B cell (primary cell): ENCODE data around the gene CANT1. TPM values are rescaled to one million over a fixed set of nuclear protein-coding genes. Genes with fewer than 3 reads are reported as not detected.

ENCODE experiments used
- ATAC-seq: fragments of 200-7000 bp; cut with Tn5 transposase; one replicate; pipeline ENCODE4 v1.10.0; 2021; ENCODE audit warnings: low read depth, mild to moderate bottlenecking, moderate number of reproducible peaks, moderate library complexity
- CTCF ChIA-PET: fragments of 350-600 bp; sonication (Branson Sonifier 250); formaldehyde crosslinking; loops from one replicate; lab custom pipeline; 2021; ENCODE audit warnings: antibody characterized with exemption, inconsistent platforms; lab: Charles Lee
- POLR2A ChIA-PET: fragments of 350-600 bp; sonication (Branson Sonifier 250); formaldehyde crosslinking; loops from one replicate; lab custom pipeline; 2021; ENCODE audit warnings: antibody characterized with exemption; lab: Charles Lee
- DNase-seq: peaks from one replicate; pipeline ENCODE4 v3.0.0; 2013
- H2AFZ ChIP-seq: 2 replicates; pipeline ENCODE4 v1.6.1; 2012; ENCODE audit warnings: mild to moderate bottlenecking, low read depth, low read length; ENCODE audit not compliant: insufficient read depth, poor library complexity, severe bottlenecking
- H3K27ac ChIP-seq, 2 donors: 1 replicate in 1 of 2; 2 replicates in 1 of 2; pipeline ENCODE4 v1.5.1; 2012 to 2013; ENCODE audit warnings: low read length in 2 of 2, mild to moderate bottlenecking in 2 of 2, moderate library complexity in 1 of 2
- H3K27me3 ChIP-seq, 4 experiments: fragments of 200-600 bp in 1 of 4; sonication (generic) in 1 of 4; replicated peaks in 1 of 4; 1 replicate in 2 of 4; 2 replicates in 2 of 4; pipeline versions ENCODE4 v1.6.1 to v1.7.0; 2013 to 2016; ENCODE audit warnings: low read length in 3 of 4, mild to moderate bottlenecking in 2 of 4, mixed read lengths in 1 of 4, moderate library complexity in 1 of 4; ENCODE audit not compliant: insufficient read depth in 4 of 4, control insufficient read depth in 3 of 4; ENCODE audit errors: control extremely low read depth in 1 of 4
- H3K36me3 ChIP-seq, 2 experiments: replicated peaks in 1 of 2; 1 replicate in 1 of 2; 2 replicates in 1 of 2; pipeline versions ENCODE4 v1.6.1 to v1.7.1; 2013; ENCODE audit warnings: low read length in 1 of 2; ENCODE audit not compliant: insufficient read depth in 2 of 2, control insufficient read depth in 1 of 2; ENCODE audit errors: control extremely low read depth in 1 of 2, extremely low read depth in 1 of 2
- H3K4me1 ChIP-seq, 2 donors: fragments of 200-600 bp in 1 of 2; sonication (generic) in 1 of 2; 1 replicate in 1 of 2; 2 replicates in 1 of 2; pipeline versions ENCODE4 v1.5.1 to v1.6.1; 2013 to 2017; ENCODE audit warnings: low read length in 2 of 2; ENCODE audit not compliant: control insufficient read depth in 2 of 2, insufficient read depth in 2 of 2
- H3K4me2 ChIP-seq: replicated peaks from 2 replicates; pipeline ENCODE3; 2012; ENCODE audit warnings: mild to moderate bottlenecking, low read depth, low read length; ENCODE audit not compliant: poor library complexity, severe bottlenecking
- H3K4me3 ChIP-seq, 5 experiments: fragments of 200-600 bp in 1 of 5; sonication (generic) in 1 of 5; 1 replicate in 3 of 5; 2 replicates in 2 of 5; pipeline versions ENCODE4 v1.5.1 to v1.7.0; 2011 to 2016; ENCODE audit warnings: low read length in 4 of 5, mild to moderate bottlenecking in 4 of 5, low read depth in 2 of 5, control low read depth in 1 of 5, moderate library complexity in 1 of 5; ENCODE audit not compliant: insufficient read depth in 1 of 5; ENCODE audit errors: control extremely low read depth in 1 of 5, extremely low read depth in 1 of 5
- H3K79me2 ChIP-seq: fragments of 200-600 bp; sonication (generic); one replicate; pipeline ENCODE4 v1.6.0; 2016; ENCODE audit warnings: low read length; ENCODE audit not compliant: control insufficient read depth, insufficient read depth
- H3K9ac ChIP-seq: fragments of 200-600 bp; sonication (generic); 2 replicates; pipeline ENCODE4 v1.6.1; 2017; ENCODE audit warnings: mild to moderate bottlenecking, low read length, moderate library complexity
- H3K9me3 ChIP-seq, 3 donors: one replicate each; pipeline versions ENCODE4 v1.6.1 to v1.7.1; 2013; ENCODE audit warnings: low read length in 2 of 3; ENCODE audit not compliant: control insufficient read depth in 2 of 3, insufficient read depth in 1 of 3; ENCODE audit errors: control extremely low read depth in 1 of 3
- H4K20me1 ChIP-seq: 2 replicates; pipeline ENCODE4 v1.6.0; 2012; ENCODE audit warnings: mild to moderate bottlenecking, low read length; ENCODE audit not compliant: insufficient read depth, control insufficient read depth, poor library complexity, severe bottlenecking
- H3K27ac Mint-ChIP-seq: one replicate; pipeline ENCODE4 v1.8.0; 2021; ENCODE audit warnings: mixed read lengths
- H3K27me3 Mint-ChIP-seq: one replicate; pipeline ENCODE4 v1.8.0; 2021; ENCODE audit warnings: mixed read lengths
- H3K4me1 Mint-ChIP-seq: one replicate; pipeline ENCODE4 v1.8.0; 2021; ENCODE audit warnings: mixed read lengths
- H3K4me3 Mint-ChIP-seq: one replicate; pipeline ENCODE4 v1.8.0; 2021; ENCODE audit warnings: mixed read lengths
- H3K9me3 Mint-ChIP-seq: one replicate; pipeline ENCODE4 v1.8.0; 2022; ENCODE audit warnings: mixed read lengths; ENCODE audit not compliant: insufficient read depth
- EZH2 ChIP-seq: IDR thresholded peaks from 2 replicates; pipeline ENCODE4 v1.6.1; 2012; ENCODE audit warnings: borderline replicate concordance, low read depth, mild to moderate bottlenecking, moderate library complexity, low read length; ENCODE audit not compliant: insufficient read depth, poor library complexity, severe bottlenecking
- WGBS: methylation state at CpG from one replicate; pipeline ENCODE4 v1.1.5; 2013; ENCODE audit warnings: missing lambda C conversion rate; ENCODE audit not compliant: insufficient coverage; 5-methylcytosine and 5-hydroxymethylcytosine counted together
- intact Hi-C: fragments of 100-400 bp; cut with micrococcal nuclease; formaldehyde crosslinking; loops from one replicate; pipeline ENCODE4 v1.10.0; 2022
- polyA plus RNA-seq: library from polyadenylated mRNA; depleted of rRNA; stranded (reverse); fragments of >200 nt; gene quantifications from 2 replicates; pipeline ENCODE4 v1.2.3, GENCODE V29; 2012
- total RNA-seq, 2 donors: library from RNA; stranded (reverse); fragments of 120-200 nt in 1 of 2; gene quantifications; 1 replicate in 1 of 2; 2 replicates in 1 of 2; pipeline versions ENCODE4 v1.2.3 to v1.2.4, GENCODE V29; 2013 to 2022
- TF ChIP-seq, protein P1 (sequence below): fragments of 200-600 bp; IDR thresholded peaks from one replicate; pipeline ENCODE4 v1.8.0; 2022; ENCODE audit warnings: antibody characterized with exemption, mild to moderate bottlenecking

Gene CANT1
- total and polyA plus RNA-seq, 2 donors (not counting 1 experiment from before 2014, with no cell fraction given): 17.3 to 44.2 TPM

DNA sequence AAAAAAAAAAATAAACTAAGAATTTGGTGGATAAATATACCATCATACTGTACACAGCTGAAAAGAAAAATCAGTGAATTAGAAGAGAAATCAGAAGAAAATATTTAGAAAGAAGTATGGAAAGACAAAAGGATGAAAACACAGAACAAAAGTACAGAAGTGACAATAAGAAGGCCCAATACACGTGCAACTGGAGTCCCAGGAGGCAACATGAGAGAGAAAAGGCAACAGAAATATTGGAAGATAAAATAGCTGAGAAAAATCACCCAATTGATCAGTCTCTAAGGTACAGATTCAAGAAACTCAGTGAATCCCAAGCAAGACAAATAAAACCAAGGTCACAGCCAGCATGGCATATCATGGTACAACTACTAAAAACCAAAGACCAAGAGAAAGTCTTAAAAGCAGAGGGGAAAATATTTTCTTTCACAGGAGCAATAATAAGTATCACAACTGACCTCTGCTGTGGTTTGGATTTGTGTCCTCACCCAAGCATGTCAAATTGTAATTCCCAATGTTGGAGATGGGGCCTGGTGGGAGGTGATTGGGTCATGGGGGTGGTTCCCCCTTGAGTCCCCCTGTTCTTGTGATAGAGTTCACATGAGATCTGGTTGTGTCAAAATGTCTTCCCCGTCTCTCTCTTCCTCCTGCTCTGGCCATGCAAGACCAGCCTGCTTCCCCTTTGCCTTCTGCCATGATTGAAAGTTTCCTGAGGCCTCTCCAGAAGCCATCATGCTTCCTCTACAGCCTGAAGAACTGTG is 44.8 kb upstream of the CANT1 start:
- Histone ChIP-seq H3K9ac (no peak overlapping the region), H3K4me3 (no peak overlapping the region), H3K4me2 (no peak overlapping the region), H3K79me2 (no peaks in the 10 kb centered on the region), H3K27me3 (peaks cover 0 to 4% (median 0%) of the 10 kb centered on the region in 4 experiments), H3K4me1 (no peaks in the 10 kb centered on the region), H2AFZ (no peak overlapping the region), H4K20me1 (no peaks in the 10 kb centered on the region), H3K9me3 (peaks cover 0 to 20% (median 5%) of the 10 kb centered on the region in 3 donors), H3K27ac (no peak overlapping the region), H3K36me3 (no peaks in the 10 kb centered on the region)
- CTCF ChIA-PET: interaction anchor here (1.4 kb wide), 1 partner anchor 338 kb away, joined by 3 read pairs; no protein-coding TSS in a partner anchor
- DNase-seq (no peak), ATAC-seq (no peak)
- Mint-ChIP-seq H3K27ac (no peak overlapping the region), H3K27me3 (peaks cover 35% of the 10 kb centered on the region), H3K4me3 (no peak overlapping the region), H3K9me3 (peaks cover 8% of the 10 kb centered on the region), H3K4me1 (no peaks in the 10 kb centered on the region)
- TF ChIP-seq EZH2: no peak
- TF ChIP-seq, protein P1, sequence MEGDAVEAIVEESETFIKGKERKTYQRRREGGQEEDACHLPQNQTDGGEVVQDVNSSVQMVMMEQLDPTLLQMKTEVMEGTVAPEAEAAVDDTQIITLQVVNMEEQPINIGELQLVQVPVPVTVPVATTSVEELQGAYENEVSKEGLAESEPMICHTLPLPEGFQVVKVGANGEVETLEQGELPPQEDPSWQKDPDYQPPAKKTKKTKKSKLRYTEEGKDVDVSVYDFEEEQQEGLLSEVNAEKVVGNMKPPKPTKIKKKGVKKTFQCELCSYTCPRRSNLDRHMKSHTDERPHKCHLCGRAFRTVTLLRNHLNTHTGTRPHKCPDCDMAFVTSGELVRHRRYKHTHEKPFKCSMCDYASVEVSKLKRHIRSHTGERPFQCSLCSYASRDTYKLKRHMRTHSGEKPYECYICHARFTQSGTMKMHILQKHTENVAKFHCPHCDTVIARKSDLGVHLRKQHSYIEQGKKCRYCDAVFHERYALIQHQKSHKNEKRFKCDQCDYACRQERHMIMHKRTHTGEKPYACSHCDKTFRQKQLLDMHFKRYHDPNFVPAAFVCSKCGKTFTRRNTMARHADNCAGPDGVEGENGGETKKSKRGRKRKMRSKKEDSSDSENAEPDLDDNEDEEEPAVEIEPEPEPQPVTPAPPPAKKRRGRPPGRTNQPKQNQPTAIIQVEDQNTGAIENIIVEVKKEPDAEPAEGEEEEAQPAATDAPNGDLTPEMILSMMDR: no peak
- POLR2A ChIA-PET: no interaction called here
- WGBS: 44% methylated on average over 1 of the region's 2 CpGs
- intact Hi-C loops: no loop called here

GRCh38 chr17:79053251-79053925 is 43.8 kb upstream of the CANT1 start:
- POLR2A ChIA-PET: no interaction called here
- 100% methylated on average over 2 of the region's 2 CpGs for WGBS

More at GRCh38 chr17:79053251-79053925, 43.8 kb upstream of the CANT1 start:
- Mint-ChIP-seq H3K27ac (no peak overlapping the region), H3K4me1 (no peaks in the 10 kb centered on the region), H3K4me3 (no peak overlapping the region), H3K27me3 (peaks cover 32% of the 10 kb centered on the region), H3K9me3 (peaks cover 8% of the 10 kb centered on the region)
- no peaks in the 10 kb centered on the region for H3K36me3 ChIP-seq
- DNase-seq (no peak), ATAC-seq (no peak)
- H3K4me2 ChIP-seq: no peak overlapping the region
- CTCF ChIA-PET: interaction anchor here (0.9 to 1.4 kb wide), 4 partner anchors 9 to 339 kb away, joined by 3 read pairs; no protein-coding TSS in a partner anchor
- no peak overlapping the region for H2AFZ ChIP-seq
- H4K20me1 ChIP-seq: no peaks in the 10 kb centered on the region
- no peak overlapping the region for H3K27ac ChIP-seq
- H3K4me3 ChIP-seq: no peak overlapping the region
- H3K79me2 ChIP-seq: no peaks in the 10 kb centered on the region
- TF ChIP-seq, protein P1: no peak
- no peak for TF ChIP-seq EZH2
- intact Hi-C loops: no loop called here
- peaks cover 0 to 20% (median 5%) of the 10 kb centered on the region in 3 donors for H3K9me3 ChIP-seq
- no peak overlapping the region for H3K9ac ChIP-seq
- H3K27me3 ChIP-seq: peaks cover 0 to 4% (median 0%) of the 10 kb centered on the region in 4 experiments
- no peaks in the 10 kb centered on the region for H3K4me1 ChIP-seq
